ENCODE results near the gene BRD1. TPM values are rescaled to one million over a fixed set of nuclear protein-coding genes. Genes with fewer than 3 reads are reported as not detected.
"Not testable (repeated sequence)": the region's sequence is repeated elsewhere in the genome, so short reads cannot be mapped to it uniquely, and the experiment has no call there.

BRD1 gene
- total RNA-seq, 4 donors from 2014 or later = 32.2 to 51.8 (median 41.6) TPM

DNA sequence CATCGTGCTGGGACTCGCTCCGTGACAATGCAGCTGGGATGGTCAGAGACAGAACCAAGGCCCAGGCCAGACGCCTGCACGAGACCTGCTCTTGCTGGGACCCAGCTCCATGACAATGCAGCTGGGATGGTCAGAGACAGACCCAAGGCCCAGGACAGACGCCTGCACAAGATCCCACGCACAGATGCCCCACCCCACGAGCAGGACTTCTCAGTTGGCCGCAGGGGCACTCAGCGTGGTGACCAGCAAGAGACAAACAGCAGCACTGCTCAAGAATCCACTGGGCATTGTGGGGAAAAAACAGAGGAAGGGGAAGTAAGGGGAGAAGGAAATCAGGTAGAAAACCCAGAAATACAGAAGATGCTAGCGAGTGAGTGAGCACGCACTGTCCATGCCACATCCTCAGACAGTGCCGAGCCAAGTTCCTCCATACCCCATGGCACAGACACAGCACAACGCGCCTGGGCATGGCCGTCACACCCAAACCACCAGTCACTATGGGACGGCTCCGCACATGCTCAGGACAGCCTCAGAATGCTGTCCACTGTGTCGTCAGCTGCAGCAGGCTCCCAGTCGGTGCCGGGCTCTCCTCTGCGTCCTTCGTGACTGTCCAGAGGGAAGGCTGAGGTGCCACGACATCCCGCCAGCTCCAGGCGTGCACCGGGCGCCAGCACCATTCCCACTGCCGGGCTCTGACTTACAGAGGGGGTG lies 44.5 kb downstream of the BRD1 start:
- H3K4me1 ChIP-seq = no peaks in the 10 kb centered on the region
- H3K36me3 ChIP-seq = peaks cover 33 to 38% of the 10 kb centered on the region in 2 donors
- intact Hi-C loops (cut with DNase I) = no loop called here
- 93 to 95% methylated on average over 18 to 21 of the region's 29 CpGs for WGBS, 2 donors
- H3K4me3 ChIP-seq (replicated peaks in 1 of 3) = no peak overlapping the region
- no peak for DNase-seq
- no peaks in the 10 kb centered on the region for H3K27me3 ChIP-seq
- no peak overlapping the region for H3K27ac ChIP-seq
- no peaks in the 10 kb centered on the region for H3K9me3 ChIP-seq
- TF ChIP-seq, protein P1, sequence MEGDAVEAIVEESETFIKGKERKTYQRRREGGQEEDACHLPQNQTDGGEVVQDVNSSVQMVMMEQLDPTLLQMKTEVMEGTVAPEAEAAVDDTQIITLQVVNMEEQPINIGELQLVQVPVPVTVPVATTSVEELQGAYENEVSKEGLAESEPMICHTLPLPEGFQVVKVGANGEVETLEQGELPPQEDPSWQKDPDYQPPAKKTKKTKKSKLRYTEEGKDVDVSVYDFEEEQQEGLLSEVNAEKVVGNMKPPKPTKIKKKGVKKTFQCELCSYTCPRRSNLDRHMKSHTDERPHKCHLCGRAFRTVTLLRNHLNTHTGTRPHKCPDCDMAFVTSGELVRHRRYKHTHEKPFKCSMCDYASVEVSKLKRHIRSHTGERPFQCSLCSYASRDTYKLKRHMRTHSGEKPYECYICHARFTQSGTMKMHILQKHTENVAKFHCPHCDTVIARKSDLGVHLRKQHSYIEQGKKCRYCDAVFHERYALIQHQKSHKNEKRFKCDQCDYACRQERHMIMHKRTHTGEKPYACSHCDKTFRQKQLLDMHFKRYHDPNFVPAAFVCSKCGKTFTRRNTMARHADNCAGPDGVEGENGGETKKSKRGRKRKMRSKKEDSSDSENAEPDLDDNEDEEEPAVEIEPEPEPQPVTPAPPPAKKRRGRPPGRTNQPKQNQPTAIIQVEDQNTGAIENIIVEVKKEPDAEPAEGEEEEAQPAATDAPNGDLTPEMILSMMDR (IDR thresholded peaks at IDR 0.05) = no peak
- no peak for TF ChIP-seq POLR2A (IDR thresholded peaks at IDR 0.05)

DNA sequence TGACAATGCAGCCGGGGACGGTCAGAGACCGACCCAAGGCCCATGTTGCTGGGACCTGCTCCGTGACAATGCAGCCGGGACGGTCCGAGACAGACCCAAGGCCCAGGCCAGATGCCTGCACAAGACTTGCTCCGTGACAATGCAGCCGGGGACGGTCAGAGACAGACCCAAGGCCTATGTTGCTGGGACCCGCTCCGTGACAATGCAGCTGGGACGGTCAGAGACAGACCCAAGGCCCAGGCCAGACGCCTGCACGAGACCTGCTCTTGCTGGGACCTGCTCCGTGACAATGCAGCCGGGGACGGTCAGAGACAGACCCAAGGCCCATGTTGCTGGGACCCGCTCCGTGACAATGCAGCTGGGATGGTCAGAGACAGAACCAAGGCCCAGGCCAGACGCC lies 45.8 kb downstream of the BRD1 start:
- H3K4me3 ChIP-seq (replicated peaks in 1 of 3); H3K27ac ChIP-seq; DNase-seq; H3K27me3 ChIP-seq; H3K9me3 ChIP-seq; H3K4me1 ChIP-seq; intact Hi-C loops (cut with DNase I): not testable (repeated sequence)
- peaks cover 32 to 34% of the 10 kb centered on the region in 2 donors for H3K36me3 ChIP-seq
- WGBS, 2 donors = 92 to 96% methylated on average over 13 to 21 of the region's 21 CpGs

DNA sequence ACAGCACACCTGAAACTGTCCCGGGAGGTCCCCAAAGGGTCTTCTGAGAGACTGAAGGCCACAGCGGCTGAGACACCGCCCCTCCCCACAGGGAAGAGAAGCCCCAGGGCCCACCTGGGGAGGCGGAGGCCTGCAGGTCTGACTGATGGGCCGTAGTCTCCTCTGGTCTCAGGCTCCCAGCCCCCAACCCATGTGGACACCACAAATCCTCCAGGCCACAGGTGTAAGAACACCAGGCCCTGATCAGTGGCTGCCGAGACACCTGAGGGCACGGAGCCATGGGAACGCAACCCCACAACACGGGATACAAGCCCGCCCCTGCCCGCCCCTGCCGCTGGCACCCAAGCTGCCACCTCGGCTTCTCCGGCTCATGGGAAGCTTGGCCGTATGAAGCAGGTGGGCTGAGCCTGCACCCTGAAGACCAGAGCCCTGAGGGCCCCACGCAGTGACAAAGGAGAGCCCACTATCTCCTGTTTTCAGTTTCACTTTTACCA lies 46.3 kb downstream of the BRD1 start:
- no peak overlapping the region for H3K4me3 ChIP-seq (replicated peaks in 1 of 3)
- no peaks in the 10 kb centered on the region for H3K4me1 ChIP-seq
- H3K9me3 ChIP-seq = no peaks in the 10 kb centered on the region
- DNase-seq = no peak
- 90 to 93% methylated on average over 11 to 16 of the region's 16 CpGs for WGBS, 2 donors
- intact Hi-C loops (cut with DNase I) = no loop called here
- H3K27me3 ChIP-seq = no peaks in the 10 kb centered on the region
- peaks cover 33 to 34% of the 10 kb centered on the region in 2 donors for H3K36me3 ChIP-seq
- H3K27ac ChIP-seq = no peak overlapping the region
- TF ChIP-seq, protein P1 (IDR thresholded peaks at IDR 0.05) = no peak
- no peak for TF ChIP-seq POLR2A (IDR thresholded peaks at IDR 0.05)

DNA sequence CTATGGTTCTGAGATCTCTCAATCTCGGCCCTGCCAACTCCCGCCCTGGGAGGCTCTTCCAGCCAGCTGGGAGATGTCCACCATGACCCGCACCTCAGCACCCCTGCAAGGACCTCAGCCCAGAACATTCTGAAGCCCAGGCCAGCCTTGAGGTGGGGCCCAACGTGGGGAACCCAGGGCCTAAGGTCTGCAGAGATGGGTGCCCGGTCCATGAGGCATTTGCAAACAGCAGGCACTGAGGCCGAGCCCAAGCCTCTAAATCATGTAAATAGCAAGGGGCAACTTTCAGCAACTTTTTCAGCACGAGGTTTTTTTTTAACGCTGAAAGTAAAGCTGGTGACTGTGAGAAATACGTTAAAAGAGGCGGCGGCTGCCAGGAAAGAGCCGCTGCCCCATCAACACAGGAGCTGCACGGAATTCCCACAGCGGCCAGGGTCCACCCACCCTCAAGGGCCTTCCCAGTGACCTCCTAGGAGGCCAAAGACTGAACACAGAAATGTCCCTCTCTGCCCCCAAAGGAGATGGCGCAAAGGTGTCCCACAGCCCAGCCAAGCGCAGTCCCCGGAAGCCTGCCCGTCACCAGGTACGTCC lies 46.9 kb downstream of the BRD1 start:
- DNase-seq = no peak
- H3K27ac ChIP-seq = no peak overlapping the region

DNA sequence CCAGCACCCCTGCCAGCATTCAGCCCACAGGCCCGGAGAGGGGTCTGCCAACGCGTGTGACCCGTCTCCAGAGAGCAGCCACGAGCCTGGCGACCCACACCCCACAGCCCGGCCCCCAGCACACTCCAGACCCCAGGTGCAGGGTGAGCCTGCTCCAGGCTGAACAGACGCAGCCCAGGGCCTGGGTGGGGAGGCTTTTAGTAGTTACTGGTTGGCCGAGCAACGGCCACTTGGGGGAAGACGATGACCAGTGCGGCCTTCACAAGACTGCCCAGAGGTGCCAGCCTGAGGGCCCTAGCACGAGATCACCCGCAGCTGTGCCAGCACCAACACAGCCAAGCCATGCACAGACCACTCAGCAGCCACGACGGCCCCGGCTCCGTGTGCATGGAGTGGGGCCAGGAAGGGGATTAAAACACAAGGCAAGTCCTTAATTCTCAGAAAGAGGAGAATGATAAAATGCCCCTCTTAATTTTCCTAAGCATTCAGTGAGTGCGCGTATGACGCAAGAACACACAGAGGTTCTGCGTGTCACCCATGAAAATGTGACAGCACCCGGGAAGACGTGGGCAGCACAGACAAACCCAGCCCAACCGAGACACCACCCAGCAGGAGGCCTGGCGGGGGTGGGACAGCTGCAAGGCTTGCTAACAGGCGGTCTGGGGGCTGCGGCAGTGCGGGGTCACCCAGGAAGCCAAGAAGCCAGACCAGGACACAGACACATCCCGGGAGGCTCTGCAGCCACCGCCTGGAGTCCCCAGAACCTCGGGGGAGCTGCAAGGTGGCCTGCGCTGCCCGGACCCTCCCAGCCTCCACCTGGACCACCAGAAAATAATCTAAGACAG lies 47.6 kb downstream of the BRD1 start:
- WGBS, 2 donors = 87 to 89% methylated on average over 16 to 22 of the region's 34 CpGs
- no peaks in the 10 kb centered on the region for H3K4me1 ChIP-seq
- no peak overlapping the region for H3K4me3 ChIP-seq (replicated peaks in 1 of 3)
- no peak overlapping the region for H3K27ac ChIP-seq
- peaks cover 40 to 43% of the 10 kb centered on the region in 2 donors for H3K36me3 ChIP-seq
- H3K27me3 ChIP-seq = no peaks in the 10 kb centered on the region
- no peaks in the 10 kb centered on the region for H3K9me3 ChIP-seq
- no peak for DNase-seq
- intact Hi-C loops (cut with DNase I) = no loop called here
- TF ChIP-seq, protein P1 (IDR thresholded peaks at IDR 0.05) = no peak
- no peak for TF ChIP-seq POLR2A (IDR thresholded peaks at IDR 0.05)

More for the DNA sequence above, 46.9 kb downstream of the BRD1 start:
- TF ChIP-seq, protein P1 (IDR thresholded peaks at IDR 0.05) = no peak
- Histone ChIP-seq H3K4me1 (no peaks in the 10 kb centered on the region), H3K4me3 (replicated peaks in 1 of 3) (no peak overlapping the region), H3K27me3 (no peaks in the 10 kb centered on the region), H3K36me3 (peaks cover 37 to 38% of the 10 kb centered on the region in 2 donors), H3K9me3 (no peaks in the 10 kb centered on the region)
- WGBS, 2 donors = 88 to 89% methylated on average over 18 to 19 of the region's 19 CpGs
- intact Hi-C loops (cut with DNase I) = no loop called here
